PC-9 (cell line): ENCODE results near the gene S100A6. TPM values are rescaled to one million over a fixed set of nuclear protein-coding genes. Genes with fewer than 3 reads are reported as not detected.

Experiments
- BruUV-seq: library from RNA; stranded (reverse); fragments of 400-500 nt; replicated peaks from 2 replicates; lab custom pipeline; 2021; lab: Mats Ljungman, UMichigan
- CTCF ChIA-PET: fragments of 300-600 bp; sonication (Branson Sonifier 250); formaldehyde crosslinking; loops from one replicate; lab custom pipeline; 2022; ENCODE audit warnings: antibody characterized with exemption; lab: Charles Lee
- POLR2A ChIA-PET: fragments of 300-600 bp; sonication (Branson Sonifier 250); formaldehyde crosslinking; loops from one replicate; lab custom pipeline; 2022; ENCODE audit warnings: antibody characterized with exemption; ENCODE audit not compliant: unreplicated experiment; lab: Charles Lee
- DNase-seq, 2 experiments: peaks; one replicate each; pipeline versions ENCODE4 v3.0.0 to v3.0.0-alpha.2; 2015 to 2022; ENCODE audit warnings: mixed read lengths in 1 of 2
- H2AFZ ChIP-seq: fragments of 200-600 bp; sonication (generic); 2 replicates; pipeline ENCODE4 v1.8.1; 2017; ENCODE audit warnings: antibody characterized with exemption
- H3F3A ChIP-seq: fragments of 200-600 bp; sonication (generic); 2 replicates; pipeline ENCODE4 v1.8.1; 2017; ENCODE audit warnings: antibody characterized with exemption, mild to moderate bottlenecking, low read depth; ENCODE audit not compliant: insufficient read depth
- H3K27ac ChIP-seq: fragments of 200-600 bp; sonication (generic); 2 replicates; pipeline ENCODE4 v1.6.1; 2016; ENCODE audit warnings: mixed run types
- H3K27me3 ChIP-seq: fragments of 200-600 bp; sonication (generic); 2 replicates; pipeline ENCODE4 v1.6.1; 2016; ENCODE audit warnings: low read depth, mixed run types; ENCODE audit not compliant: insufficient read depth
- H3K36me3 ChIP-seq: fragments of 200-600 bp; sonication (generic); 2 replicates; pipeline ENCODE4 v1.6.1; 2016; ENCODE audit warnings: low read depth, mixed run types
- H3K4me1 ChIP-seq: fragments of 200-600 bp; sonication (generic); replicated peaks from 2 replicates; pipeline ENCODE4 v1.6.1; 2016; ENCODE audit warnings: mixed run types; ENCODE audit not compliant: insufficient read depth
- H3K4me2 ChIP-seq: fragments of 200-600 bp; sonication (generic); 2 replicates; pipeline ENCODE4 v1.6.1; 2017; ENCODE audit warnings: mixed run types
- H3K4me3 ChIP-seq: fragments of 200-600 bp; sonication (generic); 2 replicates; pipeline ENCODE4 v1.6.1; 2016; ENCODE audit warnings: mixed run types
- H3K79me2 ChIP-seq: fragments of 200-600 bp; sonication (generic); 2 replicates; pipeline ENCODE4 v1.6.1; 2017; ENCODE audit warnings: low read depth, mixed run types
- H3K9me2 ChIP-seq: fragments of 200-600 bp; sonication (generic); 2 replicates; pipeline ENCODE4 v1.8.1; 2017; ENCODE audit warnings: mild to moderate bottlenecking; ENCODE audit not compliant: insufficient read depth
- H3K9me3 ChIP-seq: fragments of 200-600 bp; sonication (generic); 2 replicates; pipeline ENCODE4 v1.8.1; 2016; ENCODE audit warnings: low read depth; ENCODE audit not compliant: insufficient read depth
- H4K20me1 ChIP-seq: fragments of 200-600 bp; sonication (generic); 2 replicates; pipeline ENCODE4 v1.8.1; 2017; ENCODE audit not compliant: insufficient read depth
- EZH2 ChIP-seq: fragments of 200-600 bp; sonication (generic); IDR thresholded peaks from 2 replicates; pipeline ENCODE4 v1.8.0; 2017; ENCODE audit warnings: antibody characterized with exemption, low read depth
- intact Hi-C: fragments of 100-400 bp; cut with micrococcal nuclease; formaldehyde crosslinking; loops from one replicate; pipeline ENCODE4 v1.10.0; 2022; ENCODE audit not compliant: unreplicated experiment
- total RNA-seq: library from RNA; stranded (reverse); gene quantifications from 2 replicates; pipeline ENCODE4 v1.2.3, GENCODE V29; 2021
- TF ChIP-seq, protein P1 (sequence below): fragments of 200-600 bp; sonication (generic); conservative IDR thresholded peaks from 2 replicates; pipeline ENCODE4 v1.6.1; 2017; ENCODE audit warnings: mixed run types, antibody characterized with exemption, mild to moderate bottlenecking, moderate library complexity

The S100A6 gene
- total RNA-seq, 1 experiment from 2014 or later: 994 TPM

DNA sequence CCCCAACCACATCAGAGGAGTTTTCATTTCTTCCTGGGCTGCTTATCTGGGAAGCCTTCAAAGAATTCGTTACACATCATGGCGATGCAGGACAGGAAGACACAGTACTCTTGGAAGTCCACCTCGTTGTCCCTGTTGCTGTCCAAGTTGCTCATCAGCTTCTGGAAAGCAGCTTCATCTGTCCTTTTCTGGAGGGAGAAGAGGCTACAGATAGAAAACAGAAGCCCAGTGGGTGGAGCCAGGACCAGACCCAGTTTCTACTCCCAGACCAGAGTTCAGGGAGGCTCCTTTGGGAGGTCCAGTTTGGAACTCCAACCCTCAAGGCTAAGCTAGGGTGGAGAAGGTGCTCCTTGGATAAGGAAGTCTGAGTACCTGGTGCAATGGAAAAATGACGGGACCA lies 7.9 kb upstream of the S100A6 start:
- TF ChIP-seq EZH2: no peak
- TF ChIP-seq, protein P1, sequence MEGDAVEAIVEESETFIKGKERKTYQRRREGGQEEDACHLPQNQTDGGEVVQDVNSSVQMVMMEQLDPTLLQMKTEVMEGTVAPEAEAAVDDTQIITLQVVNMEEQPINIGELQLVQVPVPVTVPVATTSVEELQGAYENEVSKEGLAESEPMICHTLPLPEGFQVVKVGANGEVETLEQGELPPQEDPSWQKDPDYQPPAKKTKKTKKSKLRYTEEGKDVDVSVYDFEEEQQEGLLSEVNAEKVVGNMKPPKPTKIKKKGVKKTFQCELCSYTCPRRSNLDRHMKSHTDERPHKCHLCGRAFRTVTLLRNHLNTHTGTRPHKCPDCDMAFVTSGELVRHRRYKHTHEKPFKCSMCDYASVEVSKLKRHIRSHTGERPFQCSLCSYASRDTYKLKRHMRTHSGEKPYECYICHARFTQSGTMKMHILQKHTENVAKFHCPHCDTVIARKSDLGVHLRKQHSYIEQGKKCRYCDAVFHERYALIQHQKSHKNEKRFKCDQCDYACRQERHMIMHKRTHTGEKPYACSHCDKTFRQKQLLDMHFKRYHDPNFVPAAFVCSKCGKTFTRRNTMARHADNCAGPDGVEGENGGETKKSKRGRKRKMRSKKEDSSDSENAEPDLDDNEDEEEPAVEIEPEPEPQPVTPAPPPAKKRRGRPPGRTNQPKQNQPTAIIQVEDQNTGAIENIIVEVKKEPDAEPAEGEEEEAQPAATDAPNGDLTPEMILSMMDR: no peak
- intact Hi-C loops: loop anchor here (1.0 kb wide), 1 partner anchor 7 kb away; no protein-coding TSS in a partner anchor
- DNase-seq: no peak
- Histone ChIP-seq H3K4me3 (peak overlapping the region; percentile 61; the same call in 1 of the 2 replicates), H3K36me3 (no peaks in the 10 kb centered on the region), H4K20me1 (no peaks in the 10 kb centered on the region), H3F3A (peaks cover 51% of the 10 kb centered on the region), H3K4me1 (peaks cover 92% of the 10 kb centered on the region), H3K27ac (no peak overlapping the region), H3K9me3 (no peaks in the 10 kb centered on the region), H3K79me2 (peaks cover 16% of the 10 kb centered on the region; the same call in 1 of the 2 replicates), H3K27me3 (no peaks in the 10 kb centered on the region), H2AFZ (no peak overlapping the region), H3K9me2 (no peaks in the 10 kb centered on the region), H3K4me2 (peak overlapping the region; percentile 89)
- POLR2A ChIA-PET: interaction anchor here (0.7 to 1.2 kb wide), 2 partner anchors 22 to 90 kb away, joined by 4 to 5 read pairs; partner anchors contain the start of gene CHTOP
- BruUV-seq: no TSS peak
- CTCF ChIA-PET: no interaction called here

DNA sequence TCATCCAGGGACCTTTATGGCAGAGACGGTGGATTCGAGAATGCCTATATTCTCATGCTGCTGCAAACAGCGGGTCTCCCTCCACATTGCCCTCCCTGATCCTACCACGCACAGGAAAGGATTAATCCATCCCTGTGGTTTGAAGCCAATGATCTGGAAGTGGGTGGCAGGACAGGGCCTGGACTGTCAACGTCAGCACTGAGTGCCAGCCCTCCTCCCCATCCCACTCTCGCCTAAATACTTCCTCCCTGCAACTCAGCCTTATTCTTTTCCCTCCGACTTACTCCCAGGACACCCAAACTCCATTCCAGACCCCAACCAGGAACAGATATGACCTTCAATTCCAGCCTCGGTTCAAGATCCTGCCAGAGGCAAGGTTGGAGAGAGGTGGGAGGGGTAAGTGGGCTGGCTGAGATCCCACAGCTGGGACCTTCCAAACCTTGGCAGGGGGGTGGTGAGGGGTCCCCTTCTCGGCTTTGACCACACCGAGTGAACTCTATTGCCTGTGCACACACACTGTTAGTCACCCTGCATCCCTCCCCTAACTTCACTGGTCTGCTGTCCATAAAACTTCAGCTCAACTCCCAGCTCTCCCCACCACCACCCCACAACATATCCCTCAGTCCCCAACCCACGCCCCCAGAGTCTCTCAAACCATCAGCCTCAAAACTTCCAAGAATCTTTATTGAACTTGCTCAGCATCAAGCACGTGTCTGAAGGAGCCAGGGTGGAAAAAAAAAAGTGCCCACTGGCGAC lies 7.3 kb upstream of the S100A6 start:
- no peak for DNase-seq
- Histone ChIP-seq H3K9me3 (no peaks in the 10 kb centered on the region), H3K4me2 (peak overlapping the region; percentile 89), H3K27me3 (no peaks in the 10 kb centered on the region), H3F3A (peaks cover 57% of the 10 kb centered on the region), H3K4me3 (peak overlapping the region; percentile 61; the same call in 1 of the 2 replicates), H3K27ac (peak overlapping the region; percentile 94), H2AFZ (no peak overlapping the region), H3K36me3 (no peaks in the 10 kb centered on the region), H3K9me2 (no peaks in the 10 kb centered on the region), H3K4me1 (peaks cover 92% of the 10 kb centered on the region), H3K79me2 (peaks cover 16% of the 10 kb centered on the region; the same call in 1 of the 2 replicates), H4K20me1 (no peaks in the 10 kb centered on the region)
- intact Hi-C loops: no loop called here
- ChIA-PET CTCF (no interaction called here), POLR2A (interaction anchor here (0.7 kb wide), 1 partner anchor 23 kb away, joined by 4 read pairs; no protein-coding TSS in a partner anchor)
- TF ChIP-seq, protein P1: no peak
- no peak for TF ChIP-seq EZH2
- no TSS peak for BruUV-seq

DNA sequence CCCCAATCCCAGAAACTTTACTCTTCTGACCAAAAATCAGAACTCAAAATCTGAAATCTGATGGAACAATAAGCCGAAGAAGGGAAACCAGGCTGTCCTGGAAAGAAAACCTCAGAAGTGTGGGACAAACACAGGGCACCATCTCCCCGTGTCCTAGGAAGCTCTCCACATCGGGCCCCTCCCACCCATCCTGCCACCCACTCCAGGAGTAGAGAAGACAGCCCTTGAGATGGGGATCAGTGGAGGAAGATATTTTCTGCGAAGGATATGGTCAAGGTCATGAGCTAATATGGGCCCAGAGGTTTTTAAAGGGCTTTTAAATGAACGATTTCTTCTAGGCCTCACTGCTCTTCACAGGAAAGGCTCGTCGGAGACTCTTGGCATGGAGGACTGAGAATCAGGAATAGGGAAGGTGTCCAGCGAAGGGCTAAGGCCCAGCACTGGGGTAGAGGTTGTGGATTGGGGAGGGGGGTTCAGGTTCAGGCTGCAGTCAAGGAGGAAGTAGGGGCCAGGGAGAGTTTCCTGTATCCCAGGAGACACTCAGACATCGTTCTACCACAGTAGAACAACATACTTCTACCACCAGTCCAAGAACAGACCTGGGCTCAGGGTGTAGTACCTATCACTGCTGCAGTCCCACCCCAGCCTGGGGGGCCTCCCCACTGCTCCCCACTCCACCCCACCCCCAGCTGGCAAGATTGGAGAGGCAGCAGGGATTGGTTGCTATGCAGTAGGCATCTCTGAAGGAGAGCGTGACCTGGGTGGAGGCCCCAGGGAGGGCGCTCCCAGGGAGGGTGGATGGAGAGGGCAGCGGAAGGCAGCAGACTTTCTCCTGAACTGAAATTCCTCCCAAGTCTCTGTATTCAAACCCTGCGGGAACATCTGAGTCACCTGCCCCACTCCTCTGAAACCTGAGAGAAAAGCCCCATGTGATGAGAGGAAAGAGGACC lies 6.1 kb upstream of the S100A6 start:
- peaks cover 16% of the 10 kb centered on the region; the same call in 1 of the 2 replicates for H3K79me2 ChIP-seq
- intact Hi-C loops: no loop called here
- no peaks in the 10 kb centered on the region for H3K9me2 ChIP-seq
- no peak for TF ChIP-seq EZH2
- TF ChIP-seq, protein P1: no peak
- BruUV-seq: no TSS peak
- H3K9me3 ChIP-seq: no peaks in the 10 kb centered on the region
- no peak overlapping the region for H2AFZ ChIP-seq
- H3F3A ChIP-seq: peaks cover 63% of the 10 kb centered on the region
- POLR2A ChIA-PET: no interaction called here
- H3K36me3 ChIP-seq: no peaks in the 10 kb centered on the region
- peak overlapping the region; percentile 89 for H3K4me2 ChIP-seq
- peak; percentile 46 to 54 for DNase-seq
- no peak overlapping the region for H3K4me3 ChIP-seq
- CTCF ChIA-PET: no interaction called here
- H3K27me3 ChIP-seq: no peaks in the 10 kb centered on the region
- H4K20me1 ChIP-seq: no peaks in the 10 kb centered on the region
- peak overlapping the region; percentile 94 for H3K27ac ChIP-seq
- H3K4me1 ChIP-seq: peaks cover 98% of the 10 kb centered on the region
